ENCODE results near the gene C1orf74. TPM values are rescaled to one million over a fixed set of nuclear protein-coding genes. Genes with fewer than 3 reads are reported as not detected.
A peak's percentile ranks its signal among the peaks of the same experiment; 100 is the strongest.

Gene C1orf74
- total and polyA plus RNA-seq, 2 donors (not counting 3 experiments of a cell fraction or from before 2014, with no cell fraction given) = 2.4 to 3.0 TPM

GRCh38 chr1:209747580-209748262 lies 36.6 kb downstream of the C1orf74 start:
- DNase-seq (ENCODE audit: low read depth, low spot score) (peak; percentile 93), FAIRE-seq (peak; percentile 97)
- BruUV-seq (replicated peaks) = no TSS peak
- ChIA-PET POLR2A (no interaction called here), CTCF (interaction anchor here (0.6 to 2.8 kb wide), 29 partner anchors 9 to 187 kb away, joined by 3 to 35 read pairs (median 4); partner anchors contain the start of gene TRAF3IP3)
- intact Hi-C loops (cut with micrococcal nuclease) = loop anchor here (1.0 to 5.0 kb wide), 10 partner anchors 22 to 240 kb away; partner anchors contain the start of gene C1orf74
- H3K4me2 ChIP-seq (ENCODE audit: insufficient read depth, low read length) = no peak overlapping the region
- H4K20me1 ChIP-seq (replicated peaks; ENCODE audit: control insufficient read depth, extremely low read depth, insufficient read depth, low read length) = no peaks in the 10 kb centered on the region
- peak; percentile 80 to 97 for TF ChIP-seq CTCF (IDR thresholded peaks at IDR 0.05; ENCODE audit: extremely low read depth in 1 of 2, insufficient read depth in 1 of 2, low read depth in 1 of 2, low read length in 2 of 2)
- no peak for TF ChIP-seq POLR2A (IDR thresholded peaks at IDR 0.05; ENCODE audit: low read depth, low read length)
- TF ChIP-seq JUN (IDR thresholded peaks at IDR 0.05; ENCODE audit: borderline replicate concordance, insufficient read depth, insufficient read length, low read depth) = peak; percentile 74
- no peak for TF ChIP-seq EZH2 (IDR thresholded peaks at IDR 0.05; ENCODE audit: borderline replicate concordance, low read depth, low read length, severe bottlenecking)
- TF ChIP-seq FOS (IDR thresholded peaks at IDR 0.05; ENCODE audit: borderline replicate concordance, insufficient read depth, low read length) = peak; percentile 76
- TF ChIP-seq MYC (IDR thresholded peaks at IDR 0.05; ENCODE audit: low read depth, low read length) = no peak
- TF ChIP-seq POLR2AphosphoS5 (IDR thresholded peaks at IDR 0.05; ENCODE audit: insufficient read depth, low read depth, low read length) = peak; percentile 66
- TF ChIP-seq MAX (IDR thresholded peaks at IDR 0.05; ENCODE audit: insufficient read depth, insufficient read length) = peak; percentile 47
- TF ChIP-seq GATA2 (IDR thresholded peaks at IDR 0.05; ENCODE audit: insufficient read depth, insufficient read length, low read depth, low read length) = no peak
- dilution Hi-C loops (cut with MboI; ENCODE audit: extremely low pct_ligation_motif_present, low sequenced_read_pairs) = no loop called here
- no peak overlapping the region for H3K4me3 ChIP-seq (replicated peaks in 1 of 3; ENCODE audit: insufficient read depth in 1 of 3, low read depth in 1 of 3, low read length in 3 of 3)
- H3K27ac ChIP-seq (ENCODE audit: insufficient read depth, low read depth, low read length) = no peak overlapping the region
- no peaks in the 10 kb centered on the region for H3K9me1 ChIP-seq (replicated peaks; ENCODE audit: control insufficient read depth, extremely low read depth, insufficient read depth, low read length)
- H3K9me3 ChIP-seq (replicated peaks; ENCODE audit: control insufficient read depth, insufficient read depth, low read length) = no peaks in the 10 kb centered on the region
- no peaks in the 10 kb centered on the region for H3K79me2 ChIP-seq (ENCODE audit: control insufficient read depth, insufficient read depth, low read length)
- H3K36me3 ChIP-seq (ENCODE audit: control insufficient read depth in 2 of 2, extremely low read depth in 1 of 2, insufficient read depth in 2 of 2, low read length in 2 of 2) = no peaks in the 10 kb centered on the region
- H3K27me3 ChIP-seq (ENCODE audit: control insufficient read depth in 2 of 2, insufficient read depth in 2 of 2, low read length in 2 of 2) = peaks cover 0 to 5% of the 10 kb centered on the region in 2 experiments
- H3K4me1 ChIP-seq (ENCODE audit: control insufficient read depth, extremely low read depth, insufficient read depth, low read length) = no peaks in the 10 kb centered on the region
- H2AFZ ChIP-seq (ENCODE audit: low read depth, low read length) = peak overlapping the region; percentile 27
- H3K9ac ChIP-seq (replicated peaks; ENCODE audit: extremely low read depth, insufficient read depth, low read length) = no peak overlapping the region
